Right lobe of liver (tissue), 6 donors: ENCODE results near the gene NFRKB. TPM values are rescaled to one million over a fixed set of nuclear protein-coding genes. Genes with fewer than 3 reads are reported as not detected.

Source experiments
- ATAC-seq, 4 donors: fragments of 200-7000 bp; cut with Tn5 transposase; one replicate each; pipeline ENCODE4 v1.9.1; 2020; ENCODE audit warnings: mild to moderate bottlenecking in 4 of 4, moderate library complexity in 4 of 4
- DNase-seq, 3 donors: peaks; one replicate each; pipeline ENCODE4 v3.0.0-alpha.2; 2020
- H3K27ac ChIP-seq, 3 donors: fragments of 200-600 bp; one replicate each; pipeline ENCODE4 v1.8.0; 2022
- H3K27me3 ChIP-seq, 2 donors: fragments of 200-600 bp; one replicate each; pipeline ENCODE4 v1.8.0; 2022
- H3K36me3 ChIP-seq, 4 donors: fragments of 200-600 bp; sonication (generic) in 1 of 4; one replicate each; pipeline versions ENCODE4 v1.5.1 to v1.8.0; 2017 to 2022; ENCODE audit warnings: control low read depth in 1 of 4
- H3K4me1 ChIP-seq, 4 donors: fragments of 200-600 bp; sonication (generic) in 1 of 4; one replicate each; pipeline versions ENCODE4 v1.5.1 to v1.8.0; 2017 to 2022; ENCODE audit warnings: control low read depth in 1 of 4
- H3K4me3 ChIP-seq, 3 donors: fragments of 200-600 bp; one replicate each; pipeline ENCODE4 v1.8.0; 2022
- H3K9me3 ChIP-seq, 4 donors: fragments of 200-600 bp; sonication (generic) in 1 of 4; one replicate each; pipeline versions ENCODE4 v1.5.1 to v1.8.0; 2017 to 2022; ENCODE audit warnings: control low read depth in 1 of 4
- POLR2A ChIP-seq: fragments of 450-650 bp; IDR thresholded peaks from one replicate; pipeline ENCODE4 v1.6.1; 2017; ENCODE audit warnings: antibody characterized with exemption, mild to moderate bottlenecking
- WGBS: methylation state at CpG from one replicate; pipeline ENCODE4 v1.1.6; 2018; ENCODE audit warnings: low coverage, low lambda C conversion rate; ENCODE audit not compliant: insufficient coverage; ENCODE audit errors: missing lambda C conversion rate; 5-methylcytosine and 5-hydroxymethylcytosine counted together
- intact Hi-C, 2 donors: fragments of 100-400 bp; cut with DNase I; formaldehyde crosslinking; loops; one replicate each; pipeline versions ENCODE4 v1.11.2 to v1.14.1; 2022
- total RNA-seq, 6 experiments: library from RNA; depleted of rRNA in 2 of 6; stranded (reverse); fragments of >200 nt in 2 of 6; fragmentation: NEBNext Ultra II Directional in 3 of 6; extraction: Animal tissue kit (Norgen Biotek cat#: 25700) in 3 of 6; gene quantifications; one replicate each; pipeline versions ENCODE4 v1.1.0 to v1.2.4, GENCODE V29; 2016 to 2023
- TF ChIP-seq, protein P1 (sequence below), 4 donors: fragments of 200-600 bp in 3 of 4; fragments of 450-650 bp in 1 of 4; IDR thresholded peaks; one replicate each; pipeline versions ENCODE4 v1.5.1 to v1.8.0; 2016 to 2022; ENCODE audit warnings: antibody characterized with exemption in 4 of 4, mild to moderate bottlenecking in 2 of 4
- donor health status: DM: no; HTN: yes; CAD: no.
- donor health status: DM: no; HTN: no; CAD: no.
- donor health status: DM: no; HTN: no; CAD: no.
- donor health status: DM: no; HTN: yes; CAD: no.
- donor health status: DM: no; HTN: yes; CAD: no.

NFRKB gene
- total RNA-seq, 6 experiments from 2014 or later: 9.5 to 15.0 (median 11.4) TPM

- H3K36me3 ChIP-seq: peaks cover 0 to 16% (median 3%) of the 10 kb centered on the region in 4 donors
- ATAC-seq (no peak), DNase-seq (no peak)
- no peaks in the 10 kb centered on the region for H3K27me3 ChIP-seq
- WGBS: 87% methylated on average over 4 of the region's 5 CpGs
- H3K9me3 ChIP-seq: no peaks in the 10 kb centered on the region
- intact Hi-C loops: no loop called here
- no peak overlapping the region for H3K4me3 ChIP-seq
- no peak for TF ChIP-seq POLR2A
- TF ChIP-seq, protein P1, sequence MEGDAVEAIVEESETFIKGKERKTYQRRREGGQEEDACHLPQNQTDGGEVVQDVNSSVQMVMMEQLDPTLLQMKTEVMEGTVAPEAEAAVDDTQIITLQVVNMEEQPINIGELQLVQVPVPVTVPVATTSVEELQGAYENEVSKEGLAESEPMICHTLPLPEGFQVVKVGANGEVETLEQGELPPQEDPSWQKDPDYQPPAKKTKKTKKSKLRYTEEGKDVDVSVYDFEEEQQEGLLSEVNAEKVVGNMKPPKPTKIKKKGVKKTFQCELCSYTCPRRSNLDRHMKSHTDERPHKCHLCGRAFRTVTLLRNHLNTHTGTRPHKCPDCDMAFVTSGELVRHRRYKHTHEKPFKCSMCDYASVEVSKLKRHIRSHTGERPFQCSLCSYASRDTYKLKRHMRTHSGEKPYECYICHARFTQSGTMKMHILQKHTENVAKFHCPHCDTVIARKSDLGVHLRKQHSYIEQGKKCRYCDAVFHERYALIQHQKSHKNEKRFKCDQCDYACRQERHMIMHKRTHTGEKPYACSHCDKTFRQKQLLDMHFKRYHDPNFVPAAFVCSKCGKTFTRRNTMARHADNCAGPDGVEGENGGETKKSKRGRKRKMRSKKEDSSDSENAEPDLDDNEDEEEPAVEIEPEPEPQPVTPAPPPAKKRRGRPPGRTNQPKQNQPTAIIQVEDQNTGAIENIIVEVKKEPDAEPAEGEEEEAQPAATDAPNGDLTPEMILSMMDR (IDR thresholded peaks at IDR 0.05): no peak
- H3K27ac ChIP-seq: no peak overlapping the region
- H3K4me1 ChIP-seq: no peaks in the 10 kb centered on the region
These were observed 43.4 kb upstream of the NFRKB start for GRCh38 chr11:129938764-129939163.

DNA sequence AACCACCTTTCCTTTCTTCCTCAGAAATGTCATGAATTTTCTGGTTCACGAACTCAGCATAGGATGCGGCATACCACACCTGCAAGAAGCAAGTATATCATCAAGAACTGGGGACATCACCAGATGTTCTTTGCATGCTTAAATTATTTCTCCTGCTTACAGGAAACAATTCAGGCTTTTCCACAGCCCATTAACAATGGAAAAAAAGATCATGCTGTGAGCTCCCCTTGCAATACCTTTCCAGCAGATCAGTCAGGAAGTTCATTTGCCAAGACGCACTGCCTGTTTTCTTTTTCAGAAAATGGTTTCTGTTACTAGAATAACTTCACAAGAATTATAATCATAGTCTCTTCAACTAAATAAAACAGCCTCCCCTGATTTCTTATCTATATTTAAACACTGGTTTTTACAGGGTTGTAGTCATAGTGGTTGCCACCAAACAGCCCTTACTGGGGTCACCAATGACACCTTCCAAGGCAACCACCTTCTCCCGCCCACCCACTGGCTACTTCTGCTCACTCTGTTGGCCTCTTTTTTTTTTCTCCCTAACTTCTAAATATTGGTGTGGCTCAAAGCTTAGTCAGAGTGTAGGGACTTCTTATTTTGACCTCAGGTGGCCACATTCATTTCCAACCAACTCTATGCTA lies 42.3 kb upstream of the NFRKB start:
- no peaks in the 10 kb centered on the region for H3K9me3 ChIP-seq
- no peak overlapping the region for H3K4me3 ChIP-seq
- TF ChIP-seq, protein P1 (IDR thresholded peaks at IDR 0.05): no peak
- TF ChIP-seq POLR2A: no peak
- 98% methylated on average over 3 of the region's 4 CpGs for WGBS
- no peaks in the 10 kb centered on the region for H3K27me3 ChIP-seq
- ATAC-seq (no peak), DNase-seq (no peak)
- peaks cover 0 to 11% (median 3%) of the 10 kb centered on the region in 4 donors for H3K36me3 ChIP-seq
- intact Hi-C loops: no loop called here
- H3K27ac ChIP-seq: no peak overlapping the region
- no peaks in the 10 kb centered on the region for H3K4me1 ChIP-seq

DNA sequence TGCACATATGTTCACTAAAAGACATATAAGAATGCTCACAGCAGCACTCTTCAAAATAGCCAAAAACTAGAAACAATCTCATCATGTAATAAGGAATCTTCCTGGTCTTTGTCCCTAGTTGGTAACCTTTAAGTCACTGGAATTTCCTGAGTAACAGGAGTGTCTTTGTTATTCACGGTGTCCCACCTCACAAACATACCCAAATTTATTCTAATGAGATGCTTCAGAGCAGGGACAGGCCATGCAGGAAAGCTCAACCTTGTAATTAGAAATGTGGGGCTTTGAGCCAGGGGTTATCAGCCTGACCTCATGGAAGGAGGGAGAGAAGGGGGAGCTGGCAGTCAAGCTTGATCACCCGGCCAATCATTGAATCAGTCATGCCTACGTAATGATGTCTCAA lies 40.3 kb upstream of the NFRKB start:
- no peak for TF ChIP-seq POLR2A
- TF ChIP-seq, protein P1 (IDR thresholded peaks at IDR 0.05): no peak
- 23% methylated on average over 2 of the region's 3 CpGs for WGBS
- no peak for ATAC-seq

DNA sequence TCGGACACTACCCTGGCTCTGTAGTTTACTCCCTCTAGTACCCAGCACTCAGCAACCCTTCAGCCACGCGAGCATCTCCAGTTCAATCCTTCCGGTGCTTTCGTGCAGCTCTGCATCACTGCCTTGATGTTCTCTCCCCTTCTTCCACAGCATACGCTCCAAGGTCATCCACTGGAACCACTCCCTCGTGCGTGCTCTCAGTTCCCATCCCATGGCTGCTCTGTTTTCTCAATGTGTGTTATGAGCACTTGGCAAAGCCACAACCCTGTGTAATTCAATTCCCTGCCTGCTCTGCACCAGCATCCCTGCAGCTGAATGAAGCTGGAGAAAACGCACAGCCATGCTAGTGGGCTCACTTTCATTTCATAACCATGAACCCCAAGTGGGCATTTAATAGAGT lies 38.5 kb upstream of the NFRKB start:
- Histone ChIP-seq H3K27me3 (no peaks in the 10 kb centered on the region), H3K4me1 (no peaks in the 10 kb centered on the region), H3K4me3 (no peak overlapping the region), H3K36me3 (no peaks in the 10 kb centered on the region), H3K9me3 (no peaks in the 10 kb centered on the region), H3K27ac (no peak overlapping the region)
- intact Hi-C loops: no loop called here
- DNase-seq: no peak
- 93% methylated on average over 7 of the region's 9 CpGs for WGBS
- TF ChIP-seq, protein P1 (IDR thresholded peaks at IDR 0.05): no peak
- no peak for TF ChIP-seq POLR2A
- no peak for ATAC-seq

More for the DNA sequence above, 40.3 kb upstream of the NFRKB start:
- DNase-seq: no peak
- Histone ChIP-seq H3K27ac (no peak overlapping the region), H3K4me1 (no peaks in the 10 kb centered on the region), H3K4me3 (no peak overlapping the region), H3K36me3 (no peaks in the 10 kb centered on the region), H3K27me3 (no peaks in the 10 kb centered on the region), H3K9me3 (no peaks in the 10 kb centered on the region)
- intact Hi-C loops: no loop called here
